Activated naive CD4-positive, alpha-beta T cell treated with Interleukin-2 at 50 U/mL for 16 hours (primary cell): ENCODE results near the gene GJB5.
"Not testable (repeated sequence)": the region's sequence is repeated elsewhere in the genome, so short reads cannot be mapped to it uniquely, and the experiment has no call there.

Experiments
- DNase-seq: peaks from one replicate; pipeline ENCODE4 v3.0.0-alpha.2; 2020

GJB5 gene

DNA sequence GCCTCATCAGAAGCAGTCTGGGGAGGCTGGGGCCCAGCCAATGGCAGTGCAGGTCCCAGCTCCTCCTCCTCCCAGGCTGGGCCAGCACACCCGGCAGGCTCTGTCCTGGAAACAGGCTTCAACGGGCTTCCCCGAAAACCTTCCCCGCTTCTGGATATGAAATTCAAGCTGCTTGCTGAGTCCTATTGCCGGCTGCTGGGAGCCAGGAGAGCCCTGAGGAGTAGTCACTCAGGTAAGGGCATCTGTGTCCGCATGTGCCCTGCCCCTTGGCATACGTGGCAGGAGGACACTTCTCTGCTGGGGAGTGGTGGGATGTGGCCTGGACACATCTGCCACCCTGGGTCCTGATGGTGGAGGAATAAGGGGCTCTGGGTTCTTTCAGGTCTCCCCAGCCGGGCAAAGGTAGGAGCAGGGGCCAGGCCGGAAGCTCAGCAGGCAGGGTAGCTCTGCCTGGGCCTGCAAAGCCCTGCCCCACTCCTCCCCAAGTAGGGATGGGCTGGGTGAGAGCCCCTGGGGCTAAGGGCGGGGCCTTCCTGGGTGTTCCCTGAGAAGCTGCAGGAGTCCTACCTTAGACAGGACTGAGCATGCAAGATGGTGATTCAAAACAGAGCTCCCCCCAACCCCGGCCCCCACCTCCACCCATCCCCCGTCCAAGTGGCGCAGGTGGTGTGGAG, at the start of gene GJB5:
Gene GJB5 (plus strand): TSS at position 84 of the 674 bp plus-strand sequence. CDS start 2,284 bp downstream, outside the sequence.
- no peak for DNase-seq

DNA sequence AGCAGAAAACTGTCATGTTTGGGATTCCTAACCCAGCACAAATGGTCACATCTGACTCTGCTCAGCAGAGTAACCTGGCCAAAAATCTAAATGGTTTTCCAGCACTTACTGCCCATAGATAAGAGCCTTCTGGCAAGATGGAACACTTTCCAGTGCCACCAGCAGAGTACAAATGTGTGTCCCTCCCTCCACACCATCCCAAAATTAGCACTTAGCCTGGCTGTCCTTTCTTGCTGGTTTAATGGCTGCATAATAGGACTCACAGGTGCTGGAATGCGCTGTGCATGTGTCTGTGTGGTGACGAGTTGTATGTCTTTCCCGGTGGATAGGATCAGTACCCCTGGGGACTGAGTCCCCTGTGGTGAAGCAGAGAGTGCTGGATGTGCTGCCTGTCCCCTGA, 49.8 kb upstream of the GJB5 start:
- DNase-seq = no peak

- no peak for DNase-seq
Measured at GRCh38 chr1:34708106-34708505, 46.7 kb upstream of the GJB5 start.

- DNase-seq = no peak
Measured at GRCh38 chr1:34709547-34709946, 45.3 kb upstream of the GJB5 start.

- DNase-seq = no peak
Measured at GRCh38 chr1:34710812-34711211, 44.0 kb upstream of the GJB5 start.

GRCh38 chr1:34711485-34711884, 43.4 kb upstream of the GJB5 start:
- no peak for DNase-seq

DNA sequence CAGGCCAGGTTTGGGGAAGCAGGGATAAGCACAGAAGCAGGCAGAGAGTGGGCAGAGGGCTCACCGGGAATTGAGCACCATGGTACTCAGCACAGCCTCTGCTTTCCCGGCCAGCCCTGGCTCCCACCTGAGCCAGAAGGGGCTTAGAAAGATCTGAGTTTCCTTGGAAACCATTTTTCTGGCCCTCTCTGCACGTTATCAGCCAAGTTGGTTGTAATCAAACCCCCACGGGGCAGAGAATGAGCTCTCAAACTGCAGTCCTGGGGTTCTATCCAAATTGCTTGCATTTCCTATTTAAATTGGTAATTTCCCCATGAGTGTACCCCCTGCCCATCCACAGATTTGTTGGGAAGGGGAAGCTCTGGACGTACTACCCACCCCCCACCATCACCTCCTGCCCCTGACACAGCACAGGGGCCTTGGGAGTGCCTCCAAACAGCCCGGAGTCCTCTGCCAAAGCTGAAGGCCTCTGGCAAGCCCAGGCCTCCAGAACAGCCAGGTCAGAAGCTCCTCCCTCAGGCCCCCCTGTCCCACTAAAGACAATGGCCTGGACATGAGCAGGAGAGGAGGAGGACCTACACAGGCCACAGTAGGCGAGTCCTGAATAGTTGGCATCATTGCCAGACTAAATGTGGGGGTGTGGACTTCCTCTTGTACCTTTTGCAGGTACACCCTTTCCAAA, 42.7 kb upstream of the GJB5 start:
- no peak for DNase-seq

- DNase-seq = no peak
Measured at GRCh38 chr1:34713443-34713842, 41.4 kb upstream of the GJB5 start.

GRCh38 chr1:34714386-34714785, 40.5 kb upstream of the GJB5 start:
- DNase-seq = no peak

- no peak for DNase-seq
Measured at GRCh38 chr1:34715139-34715538, 39.7 kb upstream of the GJB5 start.

DNA sequence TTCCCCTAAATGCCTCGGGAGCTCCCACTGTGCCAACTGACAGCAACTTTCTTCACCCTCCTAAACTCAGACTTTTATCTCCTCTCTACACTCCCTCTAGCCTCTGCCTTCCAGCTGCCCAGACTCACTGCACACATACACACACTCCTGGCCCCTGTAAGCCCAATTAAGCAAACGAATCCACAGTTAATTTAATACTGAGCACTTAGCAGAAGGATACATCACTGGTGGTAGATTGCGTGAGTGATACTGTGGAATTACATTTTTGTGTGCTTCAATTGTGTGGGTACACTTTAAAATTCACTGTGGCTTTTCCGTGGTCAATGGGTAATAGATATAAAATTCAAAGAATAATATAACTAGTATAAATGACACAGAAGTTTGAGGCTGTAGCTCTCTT, 33.6 kb upstream of the GJB5 start:
- no peak for DNase-seq

GRCh38 chr1:34721646-34722355, 33.0 kb upstream of the GJB5 start:
- DNase-seq = no peak

GRCh38 chr1:34726861-34727260, 28.0 kb upstream of the GJB5 start:
- DNase-seq = no peak

DNA sequence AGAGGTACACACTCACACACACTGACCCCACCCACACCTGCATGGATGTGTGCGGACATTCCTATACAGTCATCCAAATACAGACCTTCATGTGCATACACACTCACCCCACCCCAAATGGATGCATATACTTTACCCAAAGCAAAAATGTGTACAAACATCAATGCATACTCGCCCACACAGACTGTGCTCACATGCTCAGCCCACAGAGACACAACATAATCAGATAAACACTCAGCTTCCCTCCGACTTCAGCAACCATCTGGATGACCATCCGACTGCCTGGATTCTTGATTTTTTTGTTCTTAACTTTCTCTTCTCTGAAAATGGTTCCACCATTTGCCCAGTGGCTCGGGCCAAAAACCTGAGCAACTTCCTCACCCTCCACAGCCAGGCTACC, 24.4 kb upstream of the GJB5 start:
- no peak for DNase-seq

DNA sequence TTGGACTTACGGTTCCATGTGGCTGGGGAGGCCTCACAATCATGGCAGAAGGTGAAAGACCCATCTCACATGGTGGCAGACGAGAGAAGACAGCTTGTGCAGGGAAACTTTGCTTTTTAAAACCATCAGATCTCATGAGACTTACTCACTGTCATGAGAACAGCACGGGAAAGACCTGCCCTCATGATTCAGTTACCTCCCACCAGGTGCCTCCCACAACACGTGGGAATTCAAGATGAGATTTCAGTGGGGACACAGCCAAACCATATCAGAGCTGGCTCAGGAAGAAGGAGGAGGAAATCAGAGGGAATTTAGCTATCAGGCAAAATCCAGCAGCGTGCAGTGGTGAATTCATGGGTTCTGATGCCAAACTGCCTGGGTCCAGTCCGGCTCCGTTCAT, 22.0 kb upstream of the GJB5 start:
- not testable (repeated sequence) for DNase-seq

- no peak for DNase-seq
Measured at GRCh38 chr1:34736692-34737091, 18.2 kb upstream of the GJB5 start.

GRCh38 chr1:34737236-34737635, 17.6 kb upstream of the GJB5 start:
- not testable (repeated sequence) for DNase-seq

- DNase-seq = no peak
Measured at GRCh38 chr1:34739613-34740012, 15.2 kb upstream of the GJB5 start.

DNA sequence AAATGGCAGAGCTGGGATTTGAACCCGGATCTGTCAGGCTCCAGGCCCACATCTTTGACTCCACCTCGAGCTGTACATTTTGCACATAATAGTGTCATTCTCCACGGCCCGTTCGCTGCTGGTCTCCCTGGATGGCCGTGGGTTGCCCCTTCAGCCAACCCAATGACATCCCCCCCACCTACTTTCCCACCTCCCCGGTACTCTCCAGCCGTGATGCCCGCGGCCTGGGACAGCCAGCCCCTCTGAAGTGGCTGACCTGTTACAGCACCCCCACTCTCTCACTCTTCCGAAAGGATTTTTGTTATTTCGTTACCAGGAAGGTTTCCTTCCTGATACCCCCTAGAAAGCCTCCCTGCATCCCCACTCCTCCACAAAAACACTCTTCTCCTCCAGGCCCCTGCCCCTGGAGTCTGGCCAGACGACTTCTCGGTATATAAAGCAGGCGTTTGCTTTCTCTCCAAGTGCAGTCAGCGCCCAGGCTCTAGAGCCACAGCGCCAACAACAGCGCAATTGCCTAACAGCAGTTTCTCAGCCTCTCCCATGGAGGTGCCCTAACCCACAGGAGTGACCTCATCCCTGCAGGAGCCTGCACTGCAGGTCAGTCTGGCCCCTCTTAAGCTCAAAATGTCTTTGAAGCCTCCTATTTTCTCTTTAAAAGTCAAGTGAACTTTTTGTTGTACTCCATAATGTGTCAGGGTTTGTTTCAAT, 14.5 kb upstream of the GJB5 start:
- DNase-seq = no peak

DNA sequence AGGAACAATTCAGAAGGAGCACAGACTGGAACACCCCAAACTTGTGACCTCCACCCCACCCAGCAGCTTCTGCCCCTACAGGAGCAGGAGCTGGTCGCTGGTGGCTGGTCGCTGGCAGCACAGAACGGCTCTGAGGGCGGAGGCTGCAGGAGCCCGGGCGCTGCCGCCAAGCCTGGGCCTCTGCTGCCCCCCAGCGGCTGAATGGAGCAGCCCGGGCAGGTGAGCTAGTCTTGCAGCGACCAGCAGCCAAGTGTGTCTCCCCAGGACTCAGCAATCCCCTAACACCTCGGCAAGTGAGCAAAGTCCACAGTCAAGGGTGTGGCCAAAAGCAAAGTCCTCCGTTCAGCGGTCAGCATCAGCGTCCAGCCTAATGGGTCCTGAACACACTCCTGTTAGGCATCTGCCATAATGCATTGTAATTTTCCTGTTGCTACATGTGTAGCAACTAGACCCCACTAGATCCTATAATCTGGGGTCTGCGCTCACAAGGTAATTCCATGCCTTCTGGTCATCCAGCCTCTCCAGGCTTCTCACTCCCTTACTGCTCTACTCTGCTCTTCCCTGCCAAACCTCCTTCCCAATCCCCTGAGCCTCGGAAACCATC, 12.1 kb upstream of the GJB5 start:
- peak; percentile 75 for DNase-seq

- no peak for DNase-seq
Measured at GRCh38 chr1:34743775-34744174, 11.1 kb upstream of the GJB5 start.

DNA sequence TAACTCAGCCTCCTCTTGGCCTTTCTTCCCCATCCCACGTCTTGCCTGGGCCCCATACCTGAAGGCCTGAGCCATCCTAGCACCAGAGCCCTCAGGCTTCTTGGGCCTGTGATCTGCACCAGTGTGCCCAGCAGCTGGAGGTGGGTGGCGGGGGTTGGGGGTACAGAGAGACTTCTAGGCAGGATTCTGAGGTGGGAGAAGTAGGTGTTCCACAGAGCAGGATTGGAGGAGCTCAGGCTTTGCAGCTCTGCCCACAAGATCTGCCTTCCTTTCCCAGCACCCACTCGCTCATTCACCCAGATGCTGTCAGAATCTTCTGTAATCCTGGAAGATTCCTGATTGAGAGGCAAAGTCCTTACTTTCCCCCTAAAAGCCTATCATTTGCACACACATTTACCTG, 10.0 kb upstream of the GJB5 start:
- no peak for DNase-seq

DNA sequence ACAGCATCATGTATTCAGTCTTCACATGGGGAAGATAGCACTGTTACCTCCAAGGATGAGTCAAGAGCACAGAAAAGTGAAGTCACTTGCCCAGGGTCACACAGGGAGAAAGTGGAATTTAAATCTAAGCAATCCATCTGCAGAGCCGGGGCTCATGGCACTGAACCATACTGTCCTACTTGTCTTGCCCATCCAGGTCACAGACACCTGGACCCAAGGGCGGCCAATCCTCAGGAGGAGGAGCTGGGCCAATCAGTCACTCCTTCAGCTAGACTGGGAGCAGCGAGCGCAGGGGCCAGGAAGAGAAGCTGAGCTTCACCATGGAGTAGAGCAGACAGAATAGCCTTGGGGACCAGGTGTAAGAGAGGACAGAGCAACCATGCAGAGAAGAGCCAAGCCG, 9.2 kb upstream of the GJB5 start:
- no peak for DNase-seq
